ENCODE data around the gene AXIN1. TPM values are rescaled to one million over a fixed set of nuclear protein-coding genes. Genes with fewer than 3 reads are reported as not detected.

Gene AXIN1
- total RNA-seq, 1 donor from 2014 or later, result 49.0 TPM

DNA sequence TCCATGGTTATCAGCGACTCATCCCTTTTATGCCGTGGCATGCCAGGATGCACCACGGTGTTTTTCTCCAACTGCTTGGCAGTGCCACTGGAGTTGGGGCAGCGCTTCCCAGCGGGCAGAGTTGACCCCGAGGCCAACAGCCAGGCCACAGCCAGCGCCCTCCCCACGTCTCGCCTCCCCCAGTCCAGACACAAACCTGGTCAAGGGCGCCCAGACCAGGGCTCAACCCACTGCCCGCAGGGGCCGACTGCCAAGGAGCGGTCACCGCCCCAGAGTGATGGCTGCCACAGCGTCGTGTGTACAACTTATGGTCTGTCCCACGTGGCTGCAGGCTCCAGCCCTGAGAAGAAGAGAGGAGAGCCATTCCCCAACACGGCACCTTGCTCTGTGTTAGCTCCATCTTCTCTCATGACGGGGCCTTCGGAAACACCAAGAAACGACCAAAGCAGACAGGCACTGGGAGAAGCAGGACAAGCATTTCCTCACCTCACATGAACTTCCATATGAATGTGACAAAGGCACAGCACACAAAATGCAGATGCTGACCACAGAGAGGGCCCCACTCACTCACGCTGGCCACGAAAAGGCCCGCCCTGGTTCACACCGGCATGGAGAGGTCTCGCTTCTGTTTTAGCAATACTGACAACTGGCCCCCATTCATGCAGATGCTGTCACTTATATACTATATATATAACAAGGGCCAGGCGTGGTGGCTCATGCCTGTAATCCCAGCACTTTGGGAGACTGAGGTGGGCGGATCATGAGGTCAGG is 27.0 kb downstream of the AXIN1 start:
- peaks cover 12% of the 10 kb centered on the region for H3K36me3 ChIP-seq (ENCODE audit: control insufficient read depth, insufficient read depth, low read length)
- H3K4me3 ChIP-seq (ENCODE audit: low read depth, low read length), result no peak overlapping the region
- no peak for FAIRE-seq
- TF ChIP-seq, protein P1, sequence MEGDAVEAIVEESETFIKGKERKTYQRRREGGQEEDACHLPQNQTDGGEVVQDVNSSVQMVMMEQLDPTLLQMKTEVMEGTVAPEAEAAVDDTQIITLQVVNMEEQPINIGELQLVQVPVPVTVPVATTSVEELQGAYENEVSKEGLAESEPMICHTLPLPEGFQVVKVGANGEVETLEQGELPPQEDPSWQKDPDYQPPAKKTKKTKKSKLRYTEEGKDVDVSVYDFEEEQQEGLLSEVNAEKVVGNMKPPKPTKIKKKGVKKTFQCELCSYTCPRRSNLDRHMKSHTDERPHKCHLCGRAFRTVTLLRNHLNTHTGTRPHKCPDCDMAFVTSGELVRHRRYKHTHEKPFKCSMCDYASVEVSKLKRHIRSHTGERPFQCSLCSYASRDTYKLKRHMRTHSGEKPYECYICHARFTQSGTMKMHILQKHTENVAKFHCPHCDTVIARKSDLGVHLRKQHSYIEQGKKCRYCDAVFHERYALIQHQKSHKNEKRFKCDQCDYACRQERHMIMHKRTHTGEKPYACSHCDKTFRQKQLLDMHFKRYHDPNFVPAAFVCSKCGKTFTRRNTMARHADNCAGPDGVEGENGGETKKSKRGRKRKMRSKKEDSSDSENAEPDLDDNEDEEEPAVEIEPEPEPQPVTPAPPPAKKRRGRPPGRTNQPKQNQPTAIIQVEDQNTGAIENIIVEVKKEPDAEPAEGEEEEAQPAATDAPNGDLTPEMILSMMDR (IDR thresholded peaks at IDR 0.05; ENCODE audit: insufficient read depth, low read length, severe bottlenecking), result no peak
- no peaks in the 10 kb centered on the region for H3K27me3 ChIP-seq (ENCODE audit: control insufficient read depth, insufficient read depth, low read length)
- no peak for DNase-seq (ENCODE audit: low read depth)

DNA sequence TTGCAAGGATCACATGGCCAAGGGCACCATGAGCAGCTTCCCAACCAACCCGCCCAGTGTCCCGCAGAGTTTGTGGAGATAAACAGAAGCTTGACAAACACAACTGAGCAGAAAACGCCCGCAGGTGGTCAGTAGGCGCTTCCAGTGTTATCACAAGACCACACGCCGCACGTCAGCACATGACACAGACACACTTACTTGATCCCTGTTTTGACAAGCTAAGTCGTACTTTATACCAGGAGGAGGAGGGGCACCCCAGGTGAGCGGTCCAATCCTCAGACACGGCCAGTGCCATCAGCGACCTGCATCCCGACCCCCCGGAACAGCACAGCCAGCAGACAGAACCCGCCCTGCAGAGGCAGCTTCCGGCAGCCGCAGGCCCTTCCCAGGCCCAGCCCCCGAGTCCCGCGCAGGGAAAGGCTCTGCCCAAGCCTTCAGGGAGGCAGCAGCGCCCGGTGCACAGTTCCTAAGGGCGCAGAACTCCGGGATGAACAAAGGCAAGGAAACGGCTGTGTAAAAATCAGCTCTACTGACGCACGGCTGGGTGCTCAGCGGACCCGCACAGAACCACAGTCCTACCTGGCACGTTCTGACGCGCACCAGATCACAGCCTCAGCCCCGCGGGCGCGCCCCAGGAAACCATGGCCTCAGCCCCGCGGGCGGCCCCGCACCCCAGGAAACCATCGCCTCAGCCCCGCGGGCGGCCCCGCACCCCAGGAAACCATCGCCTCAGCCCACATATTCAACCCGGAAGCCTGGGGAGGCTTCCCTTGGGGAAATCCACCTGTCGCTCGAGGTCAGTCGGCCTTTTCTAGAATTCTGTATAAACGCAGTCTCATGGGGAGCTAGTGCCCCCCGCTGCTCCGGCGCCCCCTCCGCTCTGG is 27.8 kb downstream of the AXIN1 start:
- no peaks in the 10 kb centered on the region for H3K27me3 ChIP-seq (ENCODE audit: control insufficient read depth, insufficient read depth, low read length)
- TF ChIP-seq, protein P1 (IDR thresholded peaks at IDR 0.05; ENCODE audit: insufficient read depth, low read length, severe bottlenecking), result no peak
- FAIRE-seq (no peak), DNase-seq (ENCODE audit: low read depth) (no peak)
- H3K4me3 ChIP-seq (ENCODE audit: low read depth, low read length), result no peak overlapping the region
- peaks cover 14% of the 10 kb centered on the region for H3K36me3 ChIP-seq (ENCODE audit: control insufficient read depth, insufficient read depth, low read length)

DNA sequence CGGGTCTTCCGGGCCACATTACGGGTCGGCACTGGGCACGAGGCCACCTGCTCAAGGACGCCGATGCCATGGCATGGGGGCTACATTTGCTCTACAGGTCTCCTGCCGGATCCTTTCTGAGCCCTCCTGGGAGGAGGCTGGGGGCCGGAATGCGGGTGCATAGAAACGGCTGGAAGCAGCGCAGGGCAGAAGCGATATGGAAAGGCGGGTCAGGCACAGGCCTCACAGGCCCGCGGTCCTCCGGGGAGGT is 28.4 kb downstream of the AXIN1 start:
- Histone ChIP-seq H3K36me3 (ENCODE audit: control insufficient read depth, insufficient read depth, low read length) (peaks cover 18% of the 10 kb centered on the region), H3K4me3 (ENCODE audit: low read depth, low read length) (no peak overlapping the region), H3K27me3 (ENCODE audit: control insufficient read depth, insufficient read depth, low read length) (no peaks in the 10 kb centered on the region)
- TF ChIP-seq, protein P1 (IDR thresholded peaks at IDR 0.05; ENCODE audit: insufficient read depth, low read length, severe bottlenecking), result no peak
- DNase-seq (ENCODE audit: low read depth) (no peak), FAIRE-seq (no peak)

DNA sequence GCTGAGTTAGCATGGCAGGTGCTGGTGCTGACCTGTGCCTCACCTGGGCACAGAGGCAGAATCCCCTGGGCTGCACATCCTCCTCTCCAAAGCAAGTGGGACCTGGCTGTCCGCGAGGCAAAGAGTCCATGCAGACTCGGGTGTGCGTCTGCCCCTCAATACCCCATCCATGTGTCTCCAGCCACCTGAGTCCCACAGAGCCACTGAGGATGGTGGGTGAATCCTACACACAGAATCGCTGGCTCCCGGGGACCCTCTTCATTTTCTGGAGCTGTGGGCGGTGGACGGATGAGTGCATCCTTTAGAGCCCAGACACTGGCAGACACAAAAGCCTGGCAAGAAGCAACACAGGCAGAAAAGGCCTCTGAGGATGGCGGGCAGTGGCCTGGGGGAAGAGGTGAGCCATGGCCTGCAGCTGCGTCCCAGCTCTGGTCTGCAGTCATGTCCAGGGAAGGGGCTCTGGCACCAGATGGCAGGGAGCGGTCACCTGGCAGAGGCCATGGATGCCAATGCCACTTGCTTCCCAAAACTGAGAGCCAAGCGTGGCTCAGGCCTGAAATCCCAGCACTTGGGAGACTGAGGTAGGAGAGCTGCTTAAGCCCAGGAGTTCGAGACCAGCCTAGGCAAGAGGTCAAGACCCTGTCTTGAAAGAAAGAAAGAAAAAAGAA is 29.9 kb downstream of the AXIN1 start:
- no peak overlapping the region for H3K4me3 ChIP-seq (ENCODE audit: low read depth, low read length)
- no peaks in the 10 kb centered on the region for H3K27me3 ChIP-seq (ENCODE audit: control insufficient read depth, insufficient read depth, low read length)
- DNase-seq (ENCODE audit: low read depth), result no peak
- TF ChIP-seq, protein P1 (IDR thresholded peaks at IDR 0.05; ENCODE audit: insufficient read depth, low read length, severe bottlenecking), result no peak
- H3K36me3 ChIP-seq (ENCODE audit: control insufficient read depth, insufficient read depth, low read length), result peaks cover 27% of the 10 kb centered on the region
- FAIRE-seq, result no peak

DNA sequence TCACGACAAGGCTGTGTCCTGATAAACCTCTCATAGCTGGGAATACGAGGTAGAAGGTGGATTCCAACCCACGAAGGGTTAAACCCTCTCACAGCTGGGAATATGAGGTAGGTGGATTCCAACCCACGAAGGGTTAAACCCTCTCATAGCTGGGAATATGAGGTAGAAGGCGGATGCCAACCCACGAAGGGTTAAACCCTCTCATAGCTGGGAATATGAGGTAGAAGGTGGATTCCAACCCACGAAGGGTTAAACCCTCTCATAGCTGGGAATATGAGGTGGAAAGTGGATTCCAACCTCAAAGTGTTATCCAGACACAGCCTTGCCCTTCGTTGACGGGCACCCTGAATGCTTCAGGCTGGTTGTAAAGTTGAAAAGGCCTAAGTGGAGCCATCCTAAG is 31.0 kb downstream of the AXIN1 start:
- H3K27me3 ChIP-seq (ENCODE audit: control insufficient read depth, insufficient read depth, low read length), result no peaks in the 10 kb centered on the region
- FAIRE-seq (no peak), DNase-seq (ENCODE audit: low read depth) (no peak)

More for the DNA sequence above, 31.0 kb downstream of the AXIN1 start:
- TF ChIP-seq, protein P1 (IDR thresholded peaks at IDR 0.05; ENCODE audit: insufficient read depth, low read length, severe bottlenecking), result no peak
- Histone ChIP-seq H3K4me3 (ENCODE audit: low read depth, low read length) (no peak overlapping the region), H3K36me3 (ENCODE audit: control insufficient read depth, insufficient read depth, low read length) (peaks cover 32% of the 10 kb centered on the region)
